ENCODE data around the gene LRRFIP1.
"Not testable (repeated sequence)": the region's sequence is repeated elsewhere in the genome, so short reads cannot be mapped to it uniquely, and the experiment has no call there.

LRRFIP1 gene

GRCh38 chr2:237774811-237775553, 147.6 kb downstream of the LRRFIP1 start:
- DNase-seq (ENCODE audit: low read depth in 2 of 2): peak in 1 of 2 donors; percentile 17

- DNase-seq (ENCODE audit: low read depth in 2 of 2): no peak
These were observed 152.1 kb downstream of the LRRFIP1 start for GRCh38 chr2:237779521-237779920.

DNA sequence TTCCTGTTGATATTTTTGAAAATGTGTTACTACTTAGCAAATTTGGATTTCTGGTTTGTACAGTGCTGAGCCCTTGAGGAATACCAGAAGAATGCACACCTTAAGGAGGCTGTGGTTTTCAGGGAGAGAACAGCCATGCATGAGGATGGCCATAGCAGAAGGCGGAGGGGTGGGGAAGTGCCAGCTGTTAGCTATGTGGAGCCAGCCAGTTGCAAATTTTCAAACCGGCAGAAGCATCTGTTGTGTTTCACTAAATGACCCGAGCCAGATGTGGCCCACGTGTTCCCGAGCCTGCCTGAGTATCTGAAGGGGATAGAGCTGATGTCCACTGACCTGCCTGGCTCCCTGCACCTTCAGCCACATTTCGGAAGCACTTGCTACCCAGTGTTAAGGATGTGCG, 154.8 kb downstream of the LRRFIP1 start:
- no peak for DNase-seq (ENCODE audit: low read depth in 2 of 2)

DNA sequence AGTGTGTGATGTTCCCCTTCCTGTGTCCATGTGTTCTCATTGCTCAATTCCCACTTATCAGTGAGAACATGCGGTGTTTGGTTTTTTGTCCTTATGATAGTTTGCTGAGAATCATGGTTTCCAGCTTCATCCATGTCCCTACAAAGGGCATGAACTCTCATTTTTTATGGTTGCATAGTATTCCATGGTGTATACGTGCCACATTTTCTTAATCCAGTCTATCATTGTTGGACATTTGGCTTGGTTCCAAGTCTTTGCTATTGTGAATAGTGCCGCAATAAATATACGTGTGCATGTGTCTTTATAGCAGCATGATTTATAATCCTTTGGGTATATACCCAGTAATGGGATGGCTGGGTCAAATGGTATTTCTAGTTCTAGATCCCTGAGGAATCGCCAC, 156.3 kb downstream of the LRRFIP1 start:
- not testable (repeated sequence) for DNase-seq (ENCODE audit: low read depth in 2 of 2)

DNA sequence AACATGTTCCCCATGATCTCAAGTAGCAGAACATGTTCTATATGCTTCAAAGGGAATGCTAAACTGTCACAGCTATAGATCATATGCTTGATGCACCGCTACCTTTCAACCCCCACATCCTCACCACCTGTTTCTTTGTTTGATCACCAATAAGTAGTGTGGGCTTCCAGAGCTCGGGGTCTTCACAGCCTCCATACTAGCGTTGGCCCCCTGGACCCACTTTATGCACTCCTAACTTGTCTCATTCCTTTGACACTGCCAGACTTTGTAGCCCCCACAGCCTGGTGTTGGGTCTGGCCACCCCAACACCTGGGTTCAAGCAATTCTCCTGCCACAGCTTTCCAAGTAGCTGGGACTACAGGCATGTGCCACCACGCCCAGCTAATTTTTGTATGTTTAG, 159.5 kb downstream of the LRRFIP1 start:
- DNase-seq (ENCODE audit: low read depth in 2 of 2): no peak

DNA sequence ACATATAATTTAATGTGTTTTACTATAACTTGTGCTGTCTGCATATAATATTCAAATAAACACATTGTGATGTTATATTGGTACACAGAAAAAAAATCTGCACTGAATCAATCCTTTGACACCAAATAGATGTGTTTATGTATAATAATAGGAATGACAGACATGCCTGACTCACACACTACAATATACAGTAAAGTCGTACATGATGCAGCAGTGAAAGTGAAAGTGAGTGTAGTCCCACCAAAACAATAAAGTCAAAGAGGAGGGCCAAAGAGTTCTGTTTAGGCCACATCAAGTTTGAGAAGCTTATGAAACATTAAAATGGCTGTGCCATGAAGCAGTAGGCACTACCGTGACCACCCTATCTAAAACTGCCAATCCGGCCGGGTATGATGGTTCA, 163.0 kb downstream of the LRRFIP1 start:
- no peak for DNase-seq (ENCODE audit: low read depth in 2 of 2)

DNA sequence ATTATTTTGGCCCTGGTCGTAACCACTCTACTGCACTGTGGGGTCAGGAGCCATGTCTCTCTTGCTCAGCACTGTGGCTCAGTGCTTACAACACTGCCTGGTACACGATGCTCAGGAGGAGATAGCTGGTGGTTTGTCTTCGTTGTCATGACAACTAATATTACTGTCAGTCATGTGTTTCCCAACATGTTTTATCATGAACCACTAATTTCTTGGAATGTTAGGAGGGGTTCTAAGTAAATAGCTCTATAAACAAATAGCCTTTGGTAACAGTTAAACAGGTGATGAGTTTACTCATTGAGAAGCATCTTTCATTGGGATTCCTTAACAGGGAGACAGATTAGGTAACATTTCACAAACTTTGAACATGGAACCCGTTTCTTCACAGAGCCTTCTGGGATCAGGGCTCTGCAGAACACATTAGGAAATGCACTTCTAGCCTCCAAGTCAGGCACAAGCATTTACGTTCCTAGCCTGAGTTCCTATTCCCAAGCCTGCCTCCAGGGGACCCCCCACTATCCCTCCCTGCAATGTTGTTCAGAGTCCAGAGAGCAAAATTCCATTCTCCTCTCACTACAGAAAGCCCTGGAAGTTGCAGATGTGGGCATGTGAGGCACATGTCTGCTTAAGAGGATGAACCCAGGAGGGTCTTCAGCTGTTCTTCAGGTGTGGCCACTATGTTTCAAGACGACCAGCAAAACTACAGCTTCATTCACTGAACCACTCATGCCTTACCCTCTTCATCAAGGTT, 164.8 kb downstream of the LRRFIP1 start:
- DNase-seq (ENCODE audit: low read depth in 2 of 2): no peak

- DNase-seq (ENCODE audit: low read depth in 2 of 2): no peak
These were observed 169.9 kb downstream of the LRRFIP1 start for GRCh38 chr2:237797253-237797652.

DNA sequence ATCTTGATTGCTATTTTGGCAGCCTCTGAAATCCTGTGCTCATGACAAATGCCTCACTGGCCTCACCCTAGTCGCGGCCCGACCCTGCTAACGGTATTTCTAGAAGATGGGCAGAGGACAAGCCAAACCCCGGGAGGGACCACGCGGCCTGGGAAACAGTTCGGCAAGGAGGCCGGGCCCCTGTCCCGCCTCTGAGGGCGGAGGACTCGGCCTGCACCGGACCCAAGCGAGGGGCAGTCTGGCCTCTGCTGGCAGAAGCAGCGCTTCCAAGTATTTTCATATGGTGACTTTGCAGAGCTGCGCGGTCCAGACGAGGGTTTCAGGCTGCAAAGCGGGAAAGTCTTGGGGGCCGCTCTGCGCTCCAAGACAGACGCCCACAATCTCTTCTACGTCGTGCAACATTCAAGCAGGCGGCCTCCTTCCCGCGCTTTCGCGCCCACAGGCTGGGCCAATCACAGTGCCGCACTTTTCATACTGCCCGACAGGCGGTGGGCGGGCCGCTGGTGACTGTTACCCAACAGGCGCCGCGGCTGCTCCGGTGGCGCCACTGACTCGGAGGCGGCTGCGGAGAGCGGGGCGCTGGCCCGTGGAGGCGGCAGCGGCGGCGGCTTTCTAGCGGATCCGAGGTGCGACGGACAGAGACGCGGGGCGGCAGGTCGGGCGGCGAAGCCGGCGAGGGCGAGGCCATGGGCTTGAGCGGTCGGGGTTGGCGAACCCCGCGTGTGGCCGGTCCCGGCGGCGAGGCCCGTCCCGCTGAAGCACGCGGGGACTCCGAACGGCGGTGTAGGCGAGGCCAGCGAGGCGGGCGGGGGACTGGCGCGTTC, 171.1 kb downstream of the LRRFIP1 start, which contains the start of gene RBM44:
Gene RBM44 (plus strand): TSS at position 544 of the 824 bp plus-strand sequence. CDS start 14,831 bp downstream, outside the sequence.
- DNase-seq (ENCODE audit: low read depth in 2 of 2): no peak

- no peak for DNase-seq (ENCODE audit: low read depth in 2 of 2)
These were observed 171.7 kb downstream of the LRRFIP1 start for GRCh38 chr2:237799060-237799428.

GRCh38 chr2:237801466-237801865, 174.1 kb downstream of the LRRFIP1 start:
- DNase-seq (ENCODE audit: low read depth in 2 of 2): no peak

DNA sequence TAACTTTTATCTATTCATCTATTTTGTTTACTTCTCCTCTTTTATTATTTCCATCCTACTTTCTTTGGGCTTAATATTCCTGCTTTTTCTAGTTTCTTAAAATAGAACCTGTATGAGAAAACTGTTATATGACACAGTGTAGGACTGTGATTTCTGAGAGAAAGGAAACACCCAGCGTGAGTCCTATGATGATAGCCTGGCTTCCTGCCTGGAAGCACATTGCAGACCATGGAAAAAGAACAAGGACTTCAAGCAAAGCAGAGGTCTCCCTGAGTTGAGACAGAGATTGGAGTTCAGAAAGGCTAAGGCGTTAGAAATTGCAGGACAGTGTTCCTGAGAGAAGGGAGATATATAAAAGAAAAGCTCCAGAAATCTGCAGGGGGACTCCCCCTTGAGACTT, 178.9 kb downstream of the LRRFIP1 start:
- DNase-seq (ENCODE audit: low read depth in 2 of 2): no peak

DNA sequence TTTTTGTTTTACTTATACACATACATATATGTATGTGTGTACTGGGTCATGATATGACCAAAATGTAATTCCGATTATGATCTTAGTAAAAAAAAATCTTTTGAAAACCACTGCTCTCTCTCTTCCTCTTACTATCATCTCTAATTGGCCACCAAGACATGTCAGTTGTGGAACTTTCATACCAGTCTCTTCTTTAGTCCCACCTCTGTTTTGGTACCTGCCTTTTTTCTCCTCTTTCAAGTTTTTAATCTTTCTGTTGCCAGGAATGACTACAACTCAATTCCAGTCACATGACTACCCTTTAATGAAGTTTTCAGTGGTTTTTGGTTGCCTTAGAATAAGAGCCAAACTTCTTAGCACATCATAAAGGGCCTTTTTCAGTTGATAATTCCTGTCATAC, 188.2 kb downstream of the LRRFIP1 start:
- no peak for DNase-seq (ENCODE audit: low read depth in 2 of 2)

GRCh38 chr2:237816531-237816930, 189.1 kb downstream of the LRRFIP1 start:
- DNase-seq (ENCODE audit: low read depth in 2 of 2): no peak

GRCh38 chr2:237818066-237818473, 190.7 kb downstream of the LRRFIP1 start:
- no peak for DNase-seq (ENCODE audit: low read depth in 2 of 2)

DNA sequence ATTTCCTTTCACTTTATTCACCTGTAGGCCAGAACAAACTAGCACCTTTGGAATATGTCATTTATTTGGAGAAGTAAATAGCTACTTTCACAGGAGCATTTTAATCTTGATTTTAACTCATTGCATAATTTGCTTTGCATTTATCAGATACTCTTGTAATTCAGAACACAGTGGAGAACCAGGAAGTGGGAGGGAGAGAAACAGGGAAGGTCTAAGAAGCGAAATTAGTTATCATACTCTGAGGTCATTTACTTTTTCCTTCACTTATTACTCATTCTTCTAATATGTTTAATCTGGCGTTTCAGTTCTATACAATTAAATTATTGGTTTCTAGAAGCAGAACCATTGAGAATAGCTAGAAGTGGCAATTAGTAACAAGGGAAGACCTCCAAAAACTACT, 191.8 kb downstream of the LRRFIP1 start:
- no peak for DNase-seq (ENCODE audit: low read depth in 2 of 2)

DNA sequence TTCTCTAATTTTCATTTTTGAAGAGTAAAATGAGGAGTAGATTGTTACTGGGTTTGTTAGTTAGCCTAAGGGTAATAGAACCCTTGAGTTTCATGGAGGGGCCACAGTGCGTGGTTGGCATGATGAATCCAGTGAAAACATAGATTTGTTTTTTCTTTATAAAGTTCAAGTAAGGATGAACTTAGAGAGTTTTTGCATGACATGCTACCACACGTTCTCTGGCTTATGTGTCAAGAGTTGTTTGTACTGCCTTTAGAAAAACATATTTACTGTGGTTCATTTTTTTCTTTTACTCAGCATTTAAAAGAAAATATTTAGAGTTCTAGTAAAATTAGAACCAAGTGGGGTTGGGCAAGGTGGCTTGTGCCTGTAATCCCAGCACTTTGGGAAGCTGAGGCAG, 193.0 kb downstream of the LRRFIP1 start:
- DNase-seq (ENCODE audit: low read depth in 2 of 2): no peak

- no peak for DNase-seq (ENCODE audit: low read depth in 2 of 2)
These were observed 196.2 kb downstream of the LRRFIP1 start for GRCh38 chr2:237823544-237823943.

DNA sequence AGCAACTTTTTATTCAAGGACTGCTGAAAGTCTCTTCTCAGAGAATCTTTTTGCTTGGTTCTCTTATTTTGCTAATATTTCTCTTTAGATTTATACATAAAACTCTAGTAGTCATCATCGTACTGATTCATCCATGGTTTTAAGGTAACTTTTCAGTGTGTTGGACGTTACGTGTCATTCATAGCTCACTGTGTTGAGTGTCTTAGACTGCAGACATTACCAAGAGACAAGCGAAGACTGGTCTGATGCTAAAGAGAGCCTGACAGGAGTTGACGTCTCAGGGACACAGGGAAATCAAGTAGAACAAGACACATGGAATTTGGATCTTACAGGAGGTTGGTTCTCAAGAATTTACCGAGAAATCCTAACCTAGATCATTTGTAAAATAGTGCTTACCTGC, 196.7 kb downstream of the LRRFIP1 start:
- DNase-seq (ENCODE audit: low read depth in 2 of 2): no peak

GRCh38 chr2:237827421-237827987, 200.1 kb downstream of the LRRFIP1 start:
- no peak for DNase-seq (ENCODE audit: low read depth in 2 of 2)
